Esophagus muscularis mucosa (tissue), 3 donors: ENCODE data around the gene METAP1D.

Experiments used
- CTCF ChIP-seq, 3 experiments: fragments of 200-600 bp in 2 of 3; fragments of 450-650 bp in 1 of 3; sonication (generic) in 2 of 3; IDR thresholded peaks; one replicate each; pipeline ENCODE4 v1.5.1; 2017 to 2019; ENCODE audit warnings: antibody characterized with exemption in 3 of 3, mild to moderate bottlenecking in 2 of 3, moderate library complexity in 1 of 3
- POLR2AphosphoS5 ChIP-seq, 2 donors: sonication (generic); formaldehyde crosslinking; IDR thresholded peaks; one replicate each; pipeline ENCODE4 v1.6.1; 2017; ENCODE audit warnings: antibody characterized with exemption in 2 of 2

- TF ChIP-seq CTCF (IDR thresholded peaks at IDR 0.05) (no peak), POLR2AphosphoS5 (IDR thresholded peaks at IDR 0.05) (no peak)
Measured at GRCh38 chr2:172119089-172119488, 119.3 kb downstream of the METAP1D start.
